ENCODE measurements around the gene KIAA1614. TPM values are rescaled to one million over a fixed set of nuclear protein-coding genes. Genes with fewer than 3 reads are reported as not detected.

The KIAA1614 gene, protein sequence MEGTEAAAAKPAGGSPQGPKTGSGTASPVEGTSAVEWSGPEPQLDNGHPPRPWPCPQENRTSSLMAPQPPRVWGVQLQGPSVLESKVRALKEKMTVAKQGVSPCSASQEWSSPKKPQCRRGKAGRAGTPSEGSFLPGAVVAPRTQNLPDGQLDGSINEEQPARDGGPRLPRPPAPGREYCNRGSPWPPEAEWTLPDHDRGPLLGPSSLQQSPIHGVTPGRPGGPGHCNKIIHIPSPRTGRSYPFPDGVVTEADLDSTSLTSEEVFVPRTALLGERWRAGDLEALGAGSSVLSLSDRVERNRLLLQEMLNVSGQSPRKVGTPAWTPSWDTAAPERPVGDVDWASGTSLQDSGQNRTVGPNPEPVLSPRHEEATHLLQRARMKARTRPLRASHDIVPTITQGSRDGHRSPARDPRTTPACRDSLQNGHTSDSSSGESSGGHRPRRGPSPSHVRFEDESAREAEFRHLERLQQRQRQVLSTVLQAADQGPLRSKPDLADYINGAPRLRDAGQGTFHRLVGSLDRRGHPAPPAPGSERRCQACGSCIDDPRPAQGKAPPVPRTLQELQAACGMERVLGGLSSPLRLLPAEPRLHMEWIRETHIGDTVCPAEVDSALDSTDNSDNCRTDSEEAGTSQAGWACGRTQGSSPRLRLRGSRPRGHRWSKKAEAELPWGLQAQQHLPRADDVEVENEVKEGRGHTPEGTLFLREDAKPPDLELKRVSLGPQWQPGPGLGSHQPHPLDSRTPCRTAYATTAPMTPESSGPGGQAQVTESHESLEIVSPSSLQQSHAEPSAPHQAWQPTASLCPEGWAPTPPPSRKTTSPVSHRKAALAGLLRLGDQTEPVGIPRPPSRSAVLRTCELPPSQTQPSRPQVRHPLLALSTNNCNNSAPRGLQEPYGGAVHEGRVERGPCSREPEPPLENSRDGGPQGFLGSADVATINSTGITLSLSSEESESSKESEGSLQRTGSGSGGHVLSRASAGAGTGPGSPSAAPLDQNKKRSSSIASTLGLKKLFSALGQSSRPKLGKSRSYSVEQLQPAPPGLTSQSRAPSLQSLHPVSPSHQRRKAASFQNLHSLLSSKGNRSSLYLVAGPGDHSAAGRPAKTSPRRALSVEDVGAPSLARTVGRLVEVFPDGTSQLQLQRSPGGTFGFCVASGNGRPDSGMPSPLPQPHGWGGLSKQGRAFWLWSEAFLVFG
- total RNA-seq (2014; rRNA removed; shearing (Covaris generic)), result 0.08 and 0.32 TPM in 2 replicates
- 0.54 and 1.3 TPM in 2 replicates for polyA plus RNA-seq (2015; cell fraction: cytosol; rRNA removed)
- not detected in 2 replicates for polyA plus RNA-seq (2015; cell fraction: nucleus; rRNA removed)

DNA sequence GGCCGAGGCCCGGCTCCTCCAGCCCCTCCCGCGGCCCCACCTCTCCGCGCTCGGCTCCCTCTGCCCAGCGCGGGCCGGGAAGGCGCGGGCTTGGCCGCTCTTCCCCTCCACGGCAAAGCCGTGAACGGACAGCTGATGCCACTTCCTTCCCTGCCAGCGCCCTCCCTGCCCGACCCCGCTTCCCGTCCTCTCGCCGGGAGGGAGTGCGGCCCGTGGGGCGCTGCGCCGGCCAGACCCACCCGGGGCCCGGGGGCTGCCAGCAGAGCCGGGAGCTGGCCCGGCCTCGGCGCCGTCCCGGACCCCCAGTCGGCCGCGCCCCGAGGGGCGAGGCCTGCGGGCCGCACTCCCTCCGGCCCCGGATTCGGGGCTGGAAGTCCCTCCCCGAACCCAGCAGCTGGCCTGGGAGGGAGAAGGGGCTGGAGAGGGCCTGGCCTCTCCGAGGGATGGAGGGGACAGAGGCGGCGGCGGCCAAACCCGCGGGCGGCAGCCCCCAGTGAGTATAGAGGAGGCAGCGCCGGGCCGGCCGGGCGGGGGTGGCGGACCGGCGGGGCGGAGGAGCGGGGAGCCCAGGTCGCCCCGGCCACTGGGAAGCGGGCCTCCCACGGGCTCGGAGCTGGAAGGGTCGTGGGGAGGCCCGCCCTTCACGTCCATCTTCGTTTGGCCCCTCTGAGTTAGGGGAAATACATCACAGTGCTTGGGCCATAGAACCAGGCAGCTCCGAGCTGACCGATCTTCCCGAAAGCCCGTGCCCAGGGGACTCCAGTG is at the start of gene KIAA1614:
Gene KIAA1614 (plus strand): TSS at position 97 of the 765 bp plus-strand sequence. CDS start 347 bp downstream, at position 444.
- no peak for DNase-seq (ENCODE audit: low read depth, low spot score)
- in situ Hi-C loops (cut with HindIII; ENCODE audit: low pct_unique_long_range_greater_than_20kb, low sequenced_read_pairs), result no loop called here

DNA sequence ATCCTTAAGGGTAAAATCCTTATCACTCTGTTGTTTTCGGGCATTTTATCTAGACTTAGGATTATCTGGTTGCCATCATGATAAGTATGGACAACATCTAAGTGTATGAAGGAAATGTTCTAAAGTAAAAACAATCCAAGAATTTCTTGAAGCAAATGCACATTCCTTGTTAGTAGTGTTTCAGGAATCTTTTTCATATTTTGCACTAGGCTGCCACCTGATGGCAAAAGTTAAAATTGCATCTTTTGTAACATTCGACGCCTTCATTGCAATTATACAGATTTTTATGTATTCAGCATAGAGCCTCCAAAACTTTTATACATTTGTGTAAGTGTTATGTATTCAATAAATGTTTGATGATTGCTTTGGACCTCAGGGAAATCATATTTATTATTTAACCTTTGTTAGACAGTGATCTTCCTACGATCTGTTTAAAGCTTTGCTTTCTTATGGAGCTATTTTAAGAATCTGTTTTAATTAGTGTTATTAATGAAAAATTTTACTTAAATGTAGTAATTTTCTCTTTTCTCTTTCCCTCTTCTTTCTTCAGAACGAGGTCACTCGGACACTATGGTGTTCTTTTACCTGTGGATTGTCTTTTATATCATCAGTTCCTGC is 49.4 kb upstream of the KIAA1614 start:
- in situ Hi-C loops (cut with HindIII; ENCODE audit: low pct_unique_long_range_greater_than_20kb, low sequenced_read_pairs), result loop anchor here (25.0 kb wide), 1 partner anchor 351 kb away; the partner anchor contains the start of gene ACBD6
- peak; percentile 70 for DNase-seq (ENCODE audit: low read depth, low spot score)

DNA sequence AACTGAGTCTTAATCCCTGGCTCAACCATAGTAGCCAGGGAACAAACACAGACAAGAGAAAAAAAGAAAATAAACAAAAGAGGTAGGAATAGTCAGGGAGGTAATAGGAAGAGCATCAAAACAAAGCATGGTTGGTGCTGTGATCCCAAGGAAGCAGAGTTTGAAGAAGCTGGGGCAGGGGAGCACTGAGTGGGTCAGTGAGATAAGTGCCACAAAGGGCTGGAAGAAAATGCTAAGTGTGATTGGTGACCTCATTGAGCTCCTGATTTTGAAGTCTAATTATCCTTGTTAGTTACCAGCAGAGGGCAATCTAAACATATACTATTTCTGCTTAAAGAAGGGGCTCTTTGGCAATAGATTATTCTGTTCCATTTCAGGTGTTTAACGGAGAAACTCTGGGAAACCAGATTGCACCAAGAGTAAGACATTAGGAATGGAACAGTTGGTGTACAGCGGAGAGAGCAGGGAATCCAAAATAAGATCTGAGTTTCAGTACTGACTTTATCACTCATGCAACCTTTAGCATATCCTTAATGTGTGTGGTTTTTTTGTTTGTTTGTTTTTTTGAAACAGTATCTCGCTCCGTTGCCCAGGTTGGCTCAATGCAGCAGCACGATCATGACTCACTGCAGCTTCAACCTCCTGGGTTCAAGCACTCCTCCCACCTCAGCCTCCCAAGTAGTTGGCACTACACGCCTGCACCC is 30.7 kb upstream of the KIAA1614 start:
- in situ Hi-C loops (cut with HindIII; ENCODE audit: low pct_unique_long_range_greater_than_20kb, low sequenced_read_pairs), result no loop called here
- peak; percentile 65 for DNase-seq (ENCODE audit: low read depth, low spot score)

DNA sequence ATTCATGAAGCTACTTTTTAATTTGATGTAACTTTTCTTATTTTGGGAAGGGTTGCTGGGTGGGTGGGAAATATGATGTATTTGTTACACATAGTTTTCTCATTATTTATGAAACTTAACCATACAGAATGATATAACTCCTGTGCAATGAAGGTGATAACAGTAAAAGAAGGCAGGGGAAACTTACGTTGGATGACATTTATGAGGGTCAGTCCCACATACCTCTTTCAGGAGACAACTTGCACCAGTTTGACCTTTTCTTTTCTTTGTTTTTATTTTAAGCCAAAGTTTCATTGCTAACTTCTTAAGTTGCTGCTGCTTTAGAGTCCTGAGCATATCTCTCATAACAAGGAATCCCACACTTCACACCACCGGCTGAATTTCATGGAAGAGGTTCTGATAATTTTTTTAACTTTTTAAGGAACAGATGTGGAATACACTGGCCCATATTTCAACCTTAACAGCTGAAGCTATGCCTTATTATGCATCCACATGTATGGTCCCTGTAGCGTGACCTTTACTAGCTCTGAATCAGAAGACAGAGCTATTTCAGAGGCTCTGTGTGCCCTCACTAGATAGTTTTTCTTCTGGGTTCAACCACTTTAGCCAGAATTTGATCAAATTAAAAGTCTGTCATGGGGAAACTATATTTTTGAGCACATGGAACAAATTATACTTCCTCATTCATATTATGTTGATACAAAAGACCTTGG is 28.0 kb upstream of the KIAA1614 start:
- in situ Hi-C loops (cut with HindIII; ENCODE audit: low pct_unique_long_range_greater_than_20kb, low sequenced_read_pairs), result no loop called here

DNA sequence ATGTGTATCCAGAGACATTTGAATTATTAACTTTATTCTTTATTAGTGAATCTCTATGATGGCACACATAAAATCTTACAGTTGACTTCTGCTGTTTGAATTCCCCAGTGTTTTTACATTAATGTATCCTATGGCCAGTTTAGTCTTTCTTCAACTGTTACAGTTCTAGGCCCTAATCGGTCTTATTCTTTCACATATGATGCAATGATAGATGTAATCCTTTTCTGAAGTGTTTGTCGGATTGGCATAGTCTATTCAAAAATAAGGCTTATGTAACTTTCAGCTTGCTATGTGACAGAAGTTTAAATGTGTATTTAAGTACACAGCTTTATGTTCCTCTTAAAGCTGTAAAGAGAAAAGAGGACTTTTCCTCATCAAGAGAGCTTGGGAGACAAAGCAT is 26.4 kb upstream of the KIAA1614 start:
- in situ Hi-C loops (cut with HindIII; ENCODE audit: low pct_unique_long_range_greater_than_20kb, low sequenced_read_pairs), result no loop called here
- DNase-seq (ENCODE audit: low read depth, low spot score), result no peak

More for the DNA sequence above, 28.0 kb upstream of the KIAA1614 start:
- DNase-seq (ENCODE audit: low read depth, low spot score), result no peak

DNA sequence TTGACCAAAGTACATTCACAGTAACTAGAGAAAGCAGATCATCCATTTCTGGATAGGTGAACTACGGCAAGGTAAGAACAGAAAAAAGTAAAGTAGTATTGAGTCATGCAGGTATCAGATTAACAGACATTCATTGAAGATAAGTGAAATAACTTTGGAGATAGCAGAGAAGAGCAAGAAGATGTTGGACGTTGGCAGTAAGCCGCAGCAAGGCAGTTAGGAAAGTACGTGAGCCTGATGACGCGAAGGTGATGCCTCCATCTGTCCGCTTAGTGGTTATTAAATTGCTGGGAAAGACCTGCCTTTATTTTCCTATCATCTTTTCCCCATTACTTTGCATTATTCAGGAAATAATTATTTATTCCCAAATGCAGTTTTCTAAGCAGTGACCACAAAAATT is 24.9 kb upstream of the KIAA1614 start:
- no peak for DNase-seq (ENCODE audit: low read depth, low spot score)
- in situ Hi-C loops (cut with HindIII; ENCODE audit: low pct_unique_long_range_greater_than_20kb, low sequenced_read_pairs), result no loop called here

DNA sequence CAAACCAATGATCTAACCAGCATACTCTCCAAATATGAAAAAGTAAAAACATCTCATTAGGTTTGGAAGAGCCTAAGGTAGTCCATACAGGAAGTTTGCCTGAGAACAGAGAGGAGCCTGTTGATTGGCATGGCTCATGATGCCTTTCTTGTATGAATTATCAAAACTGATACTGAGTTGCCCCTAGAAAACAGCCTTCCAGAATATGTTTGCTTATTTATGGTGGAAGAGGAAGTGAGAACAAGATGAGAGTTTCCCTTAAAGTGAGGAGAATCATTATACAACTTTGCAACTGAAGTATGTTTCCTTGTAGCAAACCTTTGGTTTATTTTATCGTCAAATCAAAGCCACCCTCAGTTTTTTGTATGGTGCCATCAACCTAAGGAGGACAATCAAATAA is 23.8 kb upstream of the KIAA1614 start:
- in situ Hi-C loops (cut with HindIII; ENCODE audit: low pct_unique_long_range_greater_than_20kb, low sequenced_read_pairs), result no loop called here
- DNase-seq (ENCODE audit: low read depth, low spot score), result no peak

DNA sequence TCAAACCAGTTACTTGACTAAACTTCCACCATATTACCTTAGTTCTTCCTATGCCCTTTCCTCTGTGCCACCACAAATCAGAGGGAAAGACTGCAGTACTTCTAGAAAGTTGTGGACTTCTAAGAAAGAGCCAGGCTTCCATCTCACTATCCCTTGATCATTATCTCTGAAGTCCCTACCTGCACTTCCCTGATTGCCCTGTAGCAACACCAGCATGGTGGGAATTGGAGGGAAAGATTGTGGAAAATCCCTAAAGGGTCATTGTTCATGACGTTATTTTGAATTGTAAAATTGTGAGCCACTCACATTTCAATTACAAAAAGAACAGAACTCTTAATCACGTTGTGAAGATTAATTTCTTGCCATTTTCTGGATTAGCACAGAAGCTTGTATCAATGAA is 23.4 kb upstream of the KIAA1614 start:
- DNase-seq (ENCODE audit: low read depth, low spot score), result no peak
- in situ Hi-C loops (cut with HindIII; ENCODE audit: low pct_unique_long_range_greater_than_20kb, low sequenced_read_pairs), result no loop called here

DNA sequence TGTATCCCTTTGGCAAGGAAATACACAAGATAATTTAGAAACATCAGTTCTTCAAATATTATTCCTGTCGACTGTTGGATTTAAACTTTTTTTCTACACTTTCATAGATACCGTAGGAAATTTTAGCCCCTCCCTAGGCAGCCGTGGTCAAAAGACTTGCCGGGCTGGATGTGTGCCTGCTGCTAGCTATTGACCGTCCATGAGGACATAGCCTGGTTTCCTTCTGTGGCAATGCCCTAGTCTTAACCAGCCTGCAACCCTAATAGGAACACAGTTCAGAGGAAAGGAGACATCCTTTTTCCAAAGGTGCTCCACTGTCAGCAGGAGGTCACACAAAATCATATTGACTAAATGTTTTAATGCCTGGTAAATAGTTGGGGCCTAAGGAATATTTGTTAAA is 20.4 kb upstream of the KIAA1614 start:
- no peak for DNase-seq (ENCODE audit: low read depth, low spot score)

DNA sequence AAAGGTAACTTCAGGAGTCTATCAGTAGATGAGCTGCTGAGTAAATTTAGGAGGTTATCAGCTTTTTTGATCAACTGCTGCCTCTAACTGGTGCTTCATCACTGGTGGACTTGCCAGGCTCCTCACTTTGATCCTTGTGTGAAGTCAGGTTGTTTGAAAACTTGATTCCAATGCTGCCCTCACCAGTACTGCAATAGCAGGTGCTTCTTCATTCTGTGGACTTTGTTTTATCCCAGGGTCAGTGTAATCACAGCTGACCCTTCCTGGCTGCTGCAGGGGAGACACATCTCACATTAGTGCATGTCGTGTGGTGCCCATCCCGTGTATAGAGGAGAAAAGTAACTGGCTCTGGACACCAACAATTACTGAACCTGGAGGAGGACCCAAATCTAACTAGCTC is 20.0 kb upstream of the KIAA1614 start:
- in situ Hi-C loops (cut with HindIII; ENCODE audit: low pct_unique_long_range_greater_than_20kb, low sequenced_read_pairs), result no loop called here
- DNase-seq (ENCODE audit: low read depth, low spot score), result no peak

More for the DNA sequence above, 20.4 kb upstream of the KIAA1614 start:
- in situ Hi-C loops (cut with HindIII; ENCODE audit: low pct_unique_long_range_greater_than_20kb, low sequenced_read_pairs), result no loop called here

DNA sequence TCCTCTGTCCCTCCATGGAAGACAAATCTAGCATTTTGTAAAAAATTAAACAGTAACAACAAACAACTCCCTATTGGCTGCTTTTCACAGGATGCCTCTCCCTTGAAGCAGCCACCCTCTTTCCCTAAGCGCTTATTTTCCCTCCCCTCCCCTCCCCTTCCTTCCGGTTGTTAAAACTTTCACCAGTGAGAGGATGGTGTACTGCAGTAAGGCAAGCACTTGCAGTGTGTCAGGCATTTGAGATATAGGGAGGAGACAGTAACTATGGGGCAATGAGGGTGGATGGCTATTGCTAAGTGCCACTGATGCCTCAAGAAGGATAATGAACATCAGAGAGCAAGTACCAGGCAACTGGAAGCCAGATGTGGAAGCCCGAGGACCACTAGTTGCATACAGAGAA is 19.1 kb upstream of the KIAA1614 start:
- in situ Hi-C loops (cut with HindIII; ENCODE audit: low pct_unique_long_range_greater_than_20kb, low sequenced_read_pairs), result no loop called here
- no peak for DNase-seq (ENCODE audit: low read depth, low spot score)

DNA sequence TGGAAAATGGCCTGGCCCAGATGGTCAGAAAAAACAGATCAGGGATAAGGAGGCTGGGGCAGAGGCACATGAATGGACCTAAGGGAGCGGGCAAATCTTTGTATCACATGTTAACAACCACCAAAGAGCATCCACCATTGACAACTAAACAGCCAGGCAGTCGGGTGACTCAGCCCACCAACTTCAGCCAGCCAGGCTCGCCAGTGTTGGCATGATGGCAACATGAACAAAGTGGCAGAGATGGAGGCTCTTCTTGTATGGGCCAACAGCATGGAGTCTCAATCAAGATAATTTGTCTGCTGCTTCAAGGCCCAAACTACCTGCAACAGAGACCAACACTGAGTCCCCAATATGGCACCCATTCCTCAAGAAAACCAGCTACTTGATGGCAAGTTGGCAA is 16.5 kb upstream of the KIAA1614 start:
- no peak for DNase-seq (ENCODE audit: low read depth, low spot score)
- in situ Hi-C loops (cut with HindIII; ENCODE audit: low pct_unique_long_range_greater_than_20kb, low sequenced_read_pairs), result no loop called here

DNA sequence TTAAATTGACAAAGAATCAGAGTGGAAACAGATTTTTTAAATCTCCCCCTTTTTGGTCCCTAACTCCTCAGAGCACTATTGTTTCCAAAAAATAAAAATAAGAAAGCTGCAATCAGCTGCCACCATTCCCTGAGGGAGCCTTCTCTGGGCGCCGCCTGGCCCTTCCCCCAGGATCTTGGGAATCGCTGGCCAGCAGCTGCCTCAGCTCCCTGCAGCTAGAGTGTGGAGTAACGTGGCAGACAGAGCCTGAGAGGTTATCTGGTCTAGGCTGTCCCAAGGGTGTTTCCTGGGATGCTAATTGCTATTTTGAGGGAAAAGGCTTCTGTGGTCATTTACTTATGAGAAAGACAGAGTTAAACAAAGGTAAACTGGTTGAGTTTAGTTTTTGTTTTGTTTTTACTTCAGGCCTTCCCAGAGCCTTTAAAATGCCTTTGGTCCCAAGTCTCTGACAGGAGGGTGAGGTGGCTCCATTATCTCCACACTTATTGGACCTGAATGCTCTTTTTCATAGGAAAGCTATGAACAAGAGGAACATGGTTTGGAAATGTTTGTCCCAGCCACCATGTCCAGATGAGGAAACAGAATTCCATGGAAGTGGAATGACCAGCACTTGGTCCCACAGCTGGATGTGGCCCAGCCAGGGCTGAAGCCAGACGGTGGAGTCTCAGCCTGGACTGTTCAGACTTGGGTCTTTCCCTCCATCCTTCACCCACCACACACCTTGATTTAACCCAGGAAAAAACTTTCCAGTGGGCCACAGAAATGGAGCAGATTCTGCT is 14.1 kb upstream of the KIAA1614 start:
- in situ Hi-C loops (cut with HindIII; ENCODE audit: low pct_unique_long_range_greater_than_20kb, low sequenced_read_pairs), result no loop called here
- no peak for DNase-seq (ENCODE audit: low read depth, low spot score)

DNA sequence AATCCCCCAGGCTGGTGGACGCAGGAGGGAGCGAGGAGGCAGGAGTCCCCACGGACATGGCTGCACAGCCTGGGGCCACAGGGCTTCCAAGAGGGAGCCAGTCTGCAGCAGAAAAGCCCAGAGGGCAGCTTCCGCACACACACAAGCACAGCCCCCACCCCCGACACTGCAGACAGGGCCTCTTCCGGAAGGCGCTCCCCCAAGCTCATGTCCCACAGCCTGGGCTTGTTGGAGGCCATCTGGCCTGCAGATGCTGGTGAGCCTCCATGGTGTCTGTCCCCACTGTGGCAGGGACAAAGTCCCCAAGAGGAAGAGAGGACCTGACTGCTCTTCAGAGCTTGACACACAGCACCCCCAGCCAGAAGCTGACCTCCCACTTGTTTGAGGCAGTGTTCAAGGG is 13.4 kb upstream of the KIAA1614 start:
- in situ Hi-C loops (cut with HindIII; ENCODE audit: low pct_unique_long_range_greater_than_20kb, low sequenced_read_pairs), result no loop called here
- no peak for DNase-seq (ENCODE audit: low read depth, low spot score)

All from SK-MEL-5 (cell line).